Activated T-cell treated with anti-CD3 and anti-CD28 coated beads, Interleukin-2, amount 50 U/mL, for 1 hour (primary cell): ENCODE measurements around the gene IRX2.

Experiments
- DNase-seq: peaks from one replicate; pipeline ENCODE4 v3.0.0-alpha.2; 2020

Gene IRX2

DNA sequence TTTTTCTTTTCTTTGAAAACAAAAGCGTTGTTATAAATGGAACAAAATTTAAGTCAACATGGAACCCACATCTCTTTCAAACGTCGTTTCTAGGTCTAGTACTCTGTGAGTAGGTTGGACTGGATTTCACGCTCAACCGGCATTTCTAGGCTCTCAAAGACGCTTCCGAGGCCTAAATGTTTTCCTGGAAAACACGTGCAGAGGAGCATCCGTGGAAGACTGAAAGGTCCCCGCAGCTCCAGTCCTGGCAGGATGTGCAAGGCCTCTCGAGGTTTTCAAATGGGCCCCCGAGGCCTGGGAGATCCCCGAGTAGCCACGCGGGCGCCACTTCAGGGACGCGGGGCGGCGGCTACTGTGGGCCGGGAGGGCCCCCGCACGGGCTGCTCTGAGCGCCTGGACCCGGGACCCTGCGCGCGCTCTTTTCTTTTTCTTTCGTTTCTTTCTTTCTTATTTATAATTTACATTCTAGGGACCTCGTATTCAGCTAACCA is 4.2 kb upstream of the IRX2 start:
- DNase-seq: no peak

DNA sequence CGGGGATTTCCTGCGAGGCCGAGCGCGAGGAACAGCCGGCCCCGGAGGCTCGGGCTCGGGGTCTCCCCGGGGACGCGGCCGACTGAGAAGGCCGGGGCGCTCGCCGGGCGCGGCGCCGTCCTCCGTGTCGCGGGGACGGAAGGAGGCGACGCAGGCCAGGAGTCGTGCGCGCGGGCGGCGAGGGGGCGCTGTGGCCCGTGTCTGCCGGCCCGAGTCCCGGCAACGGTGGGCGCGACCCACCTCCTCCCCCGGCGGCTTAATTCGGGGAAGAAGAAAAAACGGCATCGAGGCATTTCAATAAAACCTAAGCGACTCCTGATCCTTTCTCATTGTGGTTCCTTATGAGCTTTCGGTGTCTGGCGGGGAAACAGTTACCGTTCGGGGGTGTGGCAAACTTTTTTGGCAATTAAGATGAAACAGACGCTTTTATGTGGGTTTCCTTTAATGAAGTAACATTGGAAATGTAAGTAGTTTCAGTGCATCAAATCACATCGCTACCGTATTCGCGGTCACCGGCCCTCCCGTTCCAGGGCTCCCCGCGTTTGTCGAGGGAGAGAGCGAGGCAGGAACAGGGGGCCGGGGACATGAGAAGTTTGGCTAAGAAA is 3.7 kb upstream of the IRX2 start:
- no peak for DNase-seq

DNA sequence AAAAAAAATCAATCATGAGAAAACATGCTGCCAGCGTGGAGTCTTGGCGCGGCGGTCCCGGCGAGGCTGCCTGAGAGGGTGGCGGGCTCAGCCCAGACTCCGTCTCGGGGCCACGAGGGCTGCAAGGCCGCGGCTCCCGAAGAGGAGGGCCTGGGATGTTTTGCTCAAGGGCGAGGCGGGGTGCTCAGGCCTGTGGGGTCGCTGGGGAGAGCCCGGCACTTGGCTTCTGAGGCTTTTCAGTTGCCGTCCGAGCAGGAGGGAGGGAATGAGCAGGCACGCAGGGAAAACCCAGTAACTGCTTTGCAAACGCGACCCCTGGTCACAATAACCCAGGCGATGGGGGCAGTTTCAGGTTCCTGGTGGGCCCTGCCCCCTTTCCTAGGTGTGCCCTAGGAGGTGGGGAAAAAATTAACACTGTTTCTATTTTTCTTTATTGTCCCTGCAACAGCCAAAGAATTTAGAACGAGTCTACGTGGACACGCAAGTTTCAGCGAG is 3.2 kb upstream of the IRX2 start:
- no peak for DNase-seq

DNA sequence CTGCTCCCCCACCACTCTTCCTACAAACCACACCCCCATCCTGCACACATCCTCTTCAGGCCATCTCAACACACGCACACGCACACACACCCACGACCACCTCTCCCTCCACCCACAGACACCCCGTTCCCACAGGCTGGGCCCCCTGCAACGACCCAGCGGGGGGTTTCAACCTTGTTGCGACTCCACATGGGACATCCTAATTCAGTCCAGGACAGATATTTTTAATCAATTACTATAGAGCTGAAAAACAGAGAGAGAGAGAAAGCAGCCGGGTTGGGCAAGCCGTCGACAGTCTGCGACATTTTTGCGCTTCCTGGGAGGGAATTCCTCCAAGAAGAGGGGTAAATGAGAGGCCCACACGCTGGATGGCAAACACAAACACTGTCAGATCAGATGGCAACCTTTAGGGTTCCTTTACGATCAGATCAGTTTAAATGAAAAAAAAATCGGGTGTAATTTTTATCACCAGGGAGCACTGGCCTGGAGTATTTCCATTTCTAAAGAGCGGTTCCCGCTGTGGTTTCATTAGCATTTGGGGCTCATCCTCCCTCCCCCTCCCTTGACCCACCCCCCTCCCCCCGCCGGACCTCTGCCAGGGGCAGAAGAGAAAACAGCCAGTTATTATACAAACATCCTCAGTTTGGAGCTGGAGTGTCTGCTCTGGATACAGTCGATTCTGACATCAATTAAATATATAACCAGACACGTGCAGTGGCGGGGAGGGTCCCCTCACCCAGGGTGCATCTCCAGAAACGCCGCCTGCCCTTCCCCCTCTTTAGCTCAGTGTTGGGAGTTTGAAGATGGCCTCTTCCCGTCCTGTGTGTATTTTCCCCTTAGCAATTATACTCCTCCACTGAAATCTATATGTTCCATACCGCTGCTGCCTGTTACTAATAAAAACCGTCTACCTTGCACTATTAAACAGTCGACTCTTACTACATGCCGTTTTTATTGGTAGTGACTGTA is 2.3 kb upstream of the IRX2 start:
- no peak for DNase-seq

DNA sequence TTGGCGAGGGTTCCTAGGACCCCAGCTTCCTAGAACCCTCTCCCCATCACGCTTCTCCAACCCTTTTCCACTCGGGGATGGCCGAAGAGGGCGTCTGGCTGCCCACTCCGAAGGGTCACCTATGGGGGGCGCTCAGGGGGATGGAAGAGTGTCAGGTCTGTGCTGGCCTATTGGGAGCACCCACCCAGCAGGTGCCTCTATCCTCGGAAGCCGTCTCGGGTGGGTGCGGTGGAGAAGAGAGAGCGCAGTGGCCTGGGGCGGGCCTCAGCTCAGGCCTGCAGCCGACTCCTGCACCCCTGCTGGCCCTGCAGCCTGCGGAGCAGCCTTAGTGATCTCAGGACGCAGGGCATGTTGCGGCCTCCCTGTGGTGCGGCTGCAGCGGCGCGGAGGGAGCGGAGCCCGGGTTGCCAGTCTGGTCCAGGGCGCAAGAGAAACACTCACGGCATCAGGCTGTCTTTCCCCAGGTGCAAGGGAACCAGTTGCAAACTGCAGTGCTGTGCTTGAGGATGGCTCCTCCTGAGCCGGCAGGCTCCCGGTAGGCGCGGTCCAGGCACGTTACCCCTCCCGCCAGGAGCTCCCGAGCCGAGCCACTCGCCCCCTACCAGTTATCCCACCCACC is 1.5 kb upstream of the IRX2 start:
- DNase-seq: no peak

DNA sequence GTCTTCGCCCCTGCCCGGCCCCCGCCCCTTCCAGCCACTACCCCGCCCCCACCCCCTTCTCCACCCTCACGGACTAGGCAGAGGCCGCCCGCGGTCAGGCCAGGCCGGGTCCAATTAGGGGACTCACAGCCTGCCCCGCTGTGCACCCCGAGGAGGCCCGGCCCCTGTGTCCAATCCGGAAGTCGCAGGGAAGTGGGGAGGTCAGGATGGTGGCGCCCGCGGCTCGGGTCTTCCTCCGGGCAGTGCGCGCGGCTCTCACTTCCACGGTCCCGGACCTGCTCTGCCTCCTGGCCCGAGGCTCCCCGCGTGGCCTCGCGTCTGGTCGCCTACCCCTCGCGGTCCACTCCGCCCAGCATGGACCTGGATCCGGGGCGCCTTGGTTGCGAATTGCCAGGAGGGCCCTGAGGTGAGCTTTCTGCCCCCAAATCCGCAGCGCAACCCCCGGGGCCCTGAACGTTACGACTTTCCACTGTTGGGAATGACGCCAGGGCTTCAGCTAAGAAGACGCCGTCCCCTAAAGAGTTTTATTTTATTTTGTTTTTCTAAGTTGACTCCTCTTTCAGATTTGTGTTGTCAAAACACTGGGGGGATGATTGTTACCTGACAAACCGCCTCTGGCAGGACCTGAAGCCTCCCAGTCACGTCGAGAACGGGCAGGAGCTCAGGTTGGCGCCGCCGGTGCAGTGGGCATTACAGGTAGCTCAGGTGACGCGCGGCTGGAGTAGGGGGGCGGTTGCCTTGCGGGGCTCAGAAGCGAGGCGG is 763 bp upstream of the IRX2 start:
- no peak for DNase-seq

DNA sequence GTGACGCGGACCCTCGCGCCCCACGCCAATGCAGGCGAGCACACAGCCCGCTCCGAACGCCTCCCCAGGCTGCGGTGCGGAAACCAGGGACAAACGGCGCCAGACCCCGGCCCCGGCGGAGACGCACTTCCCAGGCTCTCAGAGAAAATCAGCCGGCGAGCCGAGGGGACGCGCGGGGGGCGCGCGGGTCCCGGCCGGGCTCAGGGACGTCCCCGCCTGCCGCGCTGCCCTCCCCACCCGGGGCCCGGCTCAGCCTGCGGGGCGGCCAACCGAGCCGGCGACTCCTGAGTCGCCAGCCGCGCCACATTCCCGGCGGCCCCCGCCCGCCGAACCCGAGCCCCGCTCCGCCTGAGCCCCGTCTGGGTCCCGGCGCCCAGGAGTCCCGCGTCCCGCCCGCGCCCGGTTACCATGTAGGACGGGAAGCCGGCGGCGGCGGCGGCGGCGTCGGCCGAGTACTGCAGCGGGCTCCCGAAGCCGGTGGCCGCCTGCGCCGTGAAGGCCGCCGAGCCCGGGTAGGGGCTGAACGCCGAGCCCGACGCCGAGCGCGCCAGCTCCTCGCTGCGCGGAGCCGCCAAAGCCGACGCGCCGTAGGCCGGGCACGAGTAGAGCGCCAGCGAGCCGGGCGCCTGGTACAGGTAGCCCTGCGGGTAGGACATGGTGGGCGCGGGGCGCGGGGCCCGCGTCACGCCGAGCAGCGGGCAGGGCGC is 566 bp downstream of the IRX2 start:
- DNase-seq: no peak

DNA sequence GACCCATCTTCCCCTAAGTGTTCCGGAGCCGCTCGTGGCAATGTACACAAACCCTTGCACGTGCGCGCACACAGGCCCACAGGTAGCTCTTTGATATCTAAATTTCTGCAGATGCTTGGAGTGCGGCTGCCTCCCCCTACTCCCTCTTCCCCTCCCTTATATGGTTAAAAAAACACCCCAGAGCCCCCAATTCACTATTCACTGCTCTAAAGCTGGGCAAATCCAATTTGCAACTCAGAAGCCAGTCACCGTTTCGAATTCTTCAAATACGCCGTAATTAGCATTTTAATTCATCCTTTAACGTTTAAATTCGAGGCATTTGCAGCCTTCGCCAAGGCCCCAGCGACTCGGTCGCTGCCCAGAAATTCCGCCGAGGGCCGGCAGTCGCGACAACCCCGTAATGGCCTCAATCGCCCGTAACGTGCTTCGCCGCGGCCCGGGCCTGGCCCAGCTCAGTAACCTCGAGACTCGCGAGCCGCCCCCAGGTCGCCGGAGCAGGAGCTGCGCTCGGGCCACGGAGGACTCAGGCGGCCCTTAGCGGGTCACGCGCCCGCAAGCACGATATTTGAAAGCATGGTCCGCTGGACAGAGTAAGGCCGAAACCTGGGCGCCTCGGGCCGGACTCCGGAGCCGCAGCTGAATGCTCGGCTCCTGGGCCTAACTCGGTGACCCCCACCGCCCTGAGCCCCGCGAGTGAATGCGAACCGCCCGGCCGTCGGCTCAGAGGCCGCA is 1.3 kb downstream of the IRX2 start:
- no peak for DNase-seq

DNA sequence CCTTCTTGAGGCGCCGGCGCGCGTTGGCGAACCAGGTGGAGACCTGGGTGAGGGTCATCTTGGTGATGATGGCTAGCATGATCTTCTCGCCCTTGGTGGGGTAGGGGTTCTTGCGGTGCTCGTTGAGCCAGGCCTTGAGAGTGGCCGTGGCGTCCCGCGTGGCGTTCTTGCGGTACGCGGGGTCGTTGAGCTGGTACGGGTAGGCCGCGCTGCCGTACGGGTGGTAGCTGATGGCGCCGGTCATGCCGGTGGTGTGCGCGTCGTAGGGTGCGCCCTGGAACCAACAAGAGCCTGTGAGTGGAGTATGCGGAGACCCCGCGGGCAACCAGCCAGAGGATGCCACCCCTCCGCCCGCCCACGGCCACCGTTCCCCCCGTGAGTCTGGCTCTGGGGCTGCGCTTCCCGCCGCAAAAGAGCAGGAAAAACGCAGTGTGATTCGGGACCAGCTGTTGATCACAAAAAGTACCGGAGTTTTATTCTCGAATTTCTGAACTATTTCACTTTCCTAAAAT is 1.9 kb downstream of the IRX2 start:
- no peak for DNase-seq

DNA sequence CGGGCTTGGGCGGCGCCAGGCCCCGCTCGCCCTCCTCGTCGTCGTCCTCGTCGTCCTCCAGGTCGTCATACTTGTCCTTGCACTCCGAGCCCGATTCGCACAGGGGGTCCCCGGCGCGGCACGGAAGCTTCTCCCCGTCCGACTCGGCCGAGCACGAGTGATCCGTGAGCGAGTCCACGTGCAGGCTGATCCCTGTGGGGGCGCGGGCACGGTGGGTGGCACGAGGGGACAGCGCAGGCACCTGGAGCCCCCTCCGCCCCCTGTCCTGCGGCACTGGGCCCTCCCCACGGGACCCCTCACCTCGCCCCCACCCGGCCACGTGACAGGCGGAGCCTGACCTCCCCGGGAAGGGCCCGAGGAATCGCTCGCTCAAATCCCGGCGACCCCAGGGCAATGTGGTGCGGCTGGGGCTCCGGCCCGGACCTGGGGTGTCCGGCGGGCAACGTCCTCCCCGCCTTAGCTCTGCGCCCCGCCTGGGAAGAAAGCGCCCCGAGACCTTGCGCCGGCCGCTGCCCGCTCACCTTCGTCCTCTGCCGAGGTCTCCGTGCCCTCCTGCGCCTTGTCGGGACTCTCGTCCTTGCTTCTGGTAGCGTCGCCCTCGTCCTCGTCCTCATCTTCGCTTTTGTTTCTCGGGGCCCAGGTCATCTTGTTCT is 2.5 kb downstream of the IRX2 start:
- DNase-seq: no peak

DNA sequence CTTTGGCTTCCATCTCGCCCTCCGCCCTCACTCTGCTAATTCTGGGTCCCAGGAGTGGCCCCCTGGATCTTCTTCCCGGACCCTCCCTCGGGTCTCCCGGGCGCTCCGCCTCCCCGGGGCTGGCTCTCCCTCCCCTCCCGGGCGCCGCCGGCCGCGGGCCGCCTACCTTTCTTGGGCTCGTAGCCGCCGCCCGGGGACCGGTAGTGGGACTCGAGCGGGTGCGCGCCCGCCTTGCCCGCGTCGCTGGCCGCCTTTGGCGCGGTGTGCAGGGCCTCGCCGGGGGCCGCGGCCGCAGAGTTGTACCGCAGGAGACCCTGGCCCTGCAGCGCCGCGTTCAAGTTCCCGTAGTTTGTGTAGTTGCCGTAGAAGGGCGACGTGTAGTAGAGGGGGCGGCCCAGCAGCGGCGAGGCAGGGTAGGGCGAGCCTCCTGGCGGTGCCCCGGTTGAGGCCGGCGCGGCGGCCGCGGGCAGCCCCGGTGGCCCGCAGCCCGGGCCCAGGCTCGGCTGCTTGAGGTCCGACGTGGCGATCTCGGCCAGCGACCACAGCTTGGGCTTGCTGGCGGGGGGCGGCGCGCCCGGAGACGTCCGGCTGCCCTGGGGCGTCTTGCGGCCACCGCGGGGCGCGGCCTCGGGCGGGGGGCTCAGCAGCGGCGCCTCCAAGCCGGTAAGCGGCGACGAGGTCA is 3.2 kb downstream of the IRX2 start:
- DNase-seq: no peak

DNA sequence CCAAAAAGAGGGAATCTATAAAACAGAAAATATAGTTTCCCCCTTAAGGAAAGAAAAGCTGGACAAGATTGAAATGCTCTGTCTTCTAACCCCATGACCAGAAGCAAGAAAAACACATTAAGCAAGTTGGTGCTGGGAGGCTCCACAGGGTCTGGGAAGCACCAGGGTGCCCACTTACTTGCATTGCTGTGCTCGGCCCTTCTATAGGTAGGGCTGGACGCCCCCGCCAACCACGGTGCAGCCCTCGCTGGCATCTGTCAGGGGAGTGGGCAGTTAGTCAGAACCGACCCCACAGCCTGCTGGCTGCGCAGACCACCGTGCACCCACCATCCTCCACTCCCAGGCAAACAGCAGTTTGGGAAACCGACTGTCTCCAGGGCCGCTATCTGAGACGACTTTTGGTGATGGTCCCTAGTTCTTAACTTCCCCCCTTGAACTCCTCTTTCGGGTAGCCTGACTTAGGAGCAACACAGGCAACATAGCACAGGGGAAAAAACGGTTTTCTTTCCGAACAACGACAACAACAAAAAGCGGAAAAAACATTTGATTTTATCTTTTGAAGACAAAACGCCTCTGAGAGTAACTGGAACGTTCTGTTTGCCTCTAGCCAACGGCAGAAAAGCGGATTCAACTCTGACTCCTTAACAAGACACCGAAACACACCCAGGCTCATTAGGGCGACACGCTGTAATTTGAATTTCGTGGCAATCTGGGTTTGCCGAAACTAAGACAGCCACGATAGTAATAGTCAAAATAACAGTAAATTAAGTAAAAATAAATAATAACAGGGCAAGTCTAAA is 3.9 kb downstream of the IRX2 start:
- DNase-seq: no peak

DNA sequence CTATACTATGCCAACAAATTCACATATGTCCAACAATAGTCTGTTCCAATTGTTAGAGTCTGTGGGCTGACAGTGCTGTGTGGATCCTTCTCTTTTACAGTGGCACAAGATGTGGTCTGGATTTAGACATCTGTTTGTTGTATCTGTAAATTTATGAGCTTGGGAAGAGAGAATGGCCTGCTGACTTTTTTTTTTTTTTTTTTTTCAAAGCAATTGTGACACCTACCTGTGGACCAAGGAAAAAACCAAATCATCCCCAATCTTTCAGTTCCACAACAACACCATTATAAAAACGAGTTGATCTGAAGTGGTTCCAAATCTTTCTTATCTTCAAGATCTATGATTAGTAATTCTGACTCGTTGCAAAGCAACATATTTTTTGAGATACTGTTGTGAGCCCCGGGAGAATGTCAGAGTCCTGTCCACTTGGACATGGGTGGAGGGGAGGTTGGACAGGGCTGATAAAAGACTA is 4.9 kb downstream of the IRX2 start:
- no peak for DNase-seq

DNA sequence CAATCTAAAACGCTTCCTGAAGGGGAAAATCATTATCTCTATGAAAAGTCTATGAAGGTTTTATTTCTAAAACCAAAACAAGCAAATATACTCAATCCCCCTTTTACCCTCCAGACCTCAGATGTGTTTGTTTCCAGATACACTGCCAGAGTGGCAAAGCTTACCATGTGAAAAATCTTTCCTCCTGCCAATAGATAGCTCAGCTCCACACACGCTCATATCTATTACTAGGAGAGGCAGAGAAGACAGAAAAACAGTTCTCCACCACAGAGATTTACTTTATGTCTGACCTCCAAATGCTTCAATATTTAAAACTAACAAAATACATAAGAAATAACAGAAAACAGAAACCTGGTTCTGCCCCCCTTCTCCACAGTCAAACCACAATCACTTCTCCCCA is 7.0 kb downstream of the IRX2 start:
- no peak for DNase-seq

DNA sequence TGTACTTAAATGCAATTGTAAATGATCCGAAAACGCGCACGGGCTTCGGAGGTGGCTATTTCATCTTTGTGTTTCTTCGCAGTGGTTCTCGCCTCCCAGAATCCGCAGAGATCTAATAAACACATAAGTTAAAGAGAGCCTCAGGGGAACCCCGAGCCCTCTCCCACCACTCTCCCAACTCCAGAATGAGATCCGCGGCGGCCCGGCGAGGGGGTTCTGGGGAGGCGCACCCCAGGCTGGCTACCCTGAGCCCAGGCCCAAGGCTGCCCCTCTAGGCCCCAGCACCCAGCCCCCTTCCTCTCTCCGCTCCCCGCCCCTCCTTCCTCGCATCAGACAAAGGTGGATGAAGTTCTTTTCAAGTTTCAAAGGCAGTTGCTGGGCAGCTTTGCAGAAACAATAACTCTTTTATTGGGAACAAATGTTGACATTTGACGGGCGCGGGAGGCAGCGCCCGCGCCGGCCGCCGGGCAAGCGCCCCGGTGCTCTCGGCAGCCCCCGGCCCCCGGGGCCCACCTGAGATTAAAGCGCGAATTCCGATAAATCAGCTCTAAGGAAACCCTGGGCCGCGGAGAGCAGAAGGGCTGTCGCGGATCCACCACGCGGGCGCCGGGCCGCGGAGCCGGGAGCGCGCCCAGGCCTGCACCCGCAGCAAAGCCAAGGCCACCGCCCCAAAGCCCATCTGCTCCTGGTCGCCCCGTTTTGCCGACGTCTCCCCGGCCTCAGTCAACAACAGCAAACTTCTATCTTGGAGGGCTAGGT is 8.4 kb downstream of the IRX2 start:
- DNase-seq: no peak

DNA sequence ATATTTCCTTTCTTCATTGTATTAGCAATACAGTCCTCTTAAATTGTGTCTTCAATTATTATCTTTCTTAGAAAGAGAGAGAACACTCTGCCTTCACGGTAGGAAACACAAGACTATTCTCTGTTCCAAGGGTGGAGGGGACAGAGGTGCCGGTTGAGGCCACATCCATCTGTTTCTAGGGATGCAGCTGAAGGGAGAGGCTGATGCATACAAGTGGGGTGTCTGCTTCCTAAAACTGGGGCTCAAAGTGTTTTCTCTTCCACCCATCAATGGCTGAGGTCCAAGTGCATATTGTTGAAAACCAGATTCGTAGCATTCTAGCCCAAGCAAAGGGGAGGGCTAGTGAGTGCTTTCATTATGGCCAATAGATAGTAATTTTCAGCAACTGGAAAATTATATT is 9.5 kb downstream of the IRX2 start:
- DNase-seq: no peak

DNA sequence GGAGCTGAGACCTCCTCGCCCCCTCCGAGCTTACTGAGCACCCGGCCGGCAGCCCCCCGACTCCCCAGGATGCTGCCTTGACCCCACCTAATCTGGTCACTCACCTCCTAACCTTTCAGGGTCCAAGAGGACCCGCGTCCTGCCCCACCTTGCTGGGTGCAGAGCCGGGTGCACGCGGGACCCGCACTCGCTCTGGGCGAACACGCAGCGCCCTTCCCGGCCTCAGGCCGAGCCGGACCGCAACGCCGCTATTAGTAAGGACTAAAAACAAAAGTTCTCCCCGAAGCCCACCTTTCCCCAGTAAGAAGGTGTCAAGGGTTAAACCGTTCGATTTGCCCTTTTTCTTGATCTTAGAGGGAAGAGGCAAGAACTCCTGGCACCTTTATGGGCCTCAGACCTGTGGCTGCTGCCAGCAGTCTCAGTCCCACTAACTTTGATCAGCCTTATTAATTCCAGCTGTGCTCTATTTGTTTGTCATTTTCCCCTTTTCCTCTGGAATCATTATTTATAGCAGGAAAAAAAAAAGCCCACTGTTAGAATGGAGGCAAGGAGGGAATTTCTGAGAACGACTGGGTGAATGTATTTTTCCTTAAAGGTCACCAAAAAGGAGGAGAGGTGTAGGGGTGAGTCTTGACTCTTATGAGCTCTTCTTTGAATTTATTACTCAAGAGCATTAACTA is 10.5 kb downstream of the IRX2 start:
- no peak for DNase-seq
